GM12801 (cell line): ENCODE results near the gene TMEM100.

Source experiments
- CTCF ChIP-seq: IDR thresholded peaks from one replicate; pipeline ENCODE4 v1.5.1; 2011; ENCODE audit warnings: control low read depth; ENCODE audit not compliant: insufficient read length; ENCODE audit errors: extremely low read depth

TMEM100 gene

GRCh38 chr17:55710829-55711496 is 11.7 kb downstream of the TMEM100 start:
- TF ChIP-seq CTCF, result no peak

- no peak for TF ChIP-seq CTCF
These were observed 12.3 kb downstream of the TMEM100 start for GRCh38 chr17:55710410-55710809.

- TF ChIP-seq CTCF, result no peak
These were observed 12.7 kb downstream of the TMEM100 start for GRCh38 chr17:55709984-55710383.

- TF ChIP-seq CTCF, result no peak
These were observed 13.2 kb downstream of the TMEM100 start for GRCh38 chr17:55709440-55709839.

- no peak for TF ChIP-seq CTCF
These were observed 14.3 kb downstream of the TMEM100 start for GRCh38 chr17:55708175-55708974.

- TF ChIP-seq CTCF, result no peak
These were observed 15.6 kb downstream of the TMEM100 start for GRCh38 chr17:55706808-55707773.

GRCh38 chr17:55705847-55706246 is 16.8 kb downstream of the TMEM100 start:
- no peak for TF ChIP-seq CTCF
